HG03025 (cell line): ENCODE measurements around the gene GMPR.
"Not testable (repeated sequence)": the region's sequence is repeated elsewhere in the genome, so short reads cannot be mapped to it uniquely, and the experiment has no call there.

ENCODE experiments used
- ATAC-seq: cut with Tn5 transposase; IDR thresholded peaks from one replicate; pipeline ENCODE4 v1.9.1; 2021; ENCODE audit warnings: mild to moderate bottlenecking, moderate library complexity; ENCODE audit not compliant: unreplicated experiment, low FRiP score

Gene GMPR

DNA sequence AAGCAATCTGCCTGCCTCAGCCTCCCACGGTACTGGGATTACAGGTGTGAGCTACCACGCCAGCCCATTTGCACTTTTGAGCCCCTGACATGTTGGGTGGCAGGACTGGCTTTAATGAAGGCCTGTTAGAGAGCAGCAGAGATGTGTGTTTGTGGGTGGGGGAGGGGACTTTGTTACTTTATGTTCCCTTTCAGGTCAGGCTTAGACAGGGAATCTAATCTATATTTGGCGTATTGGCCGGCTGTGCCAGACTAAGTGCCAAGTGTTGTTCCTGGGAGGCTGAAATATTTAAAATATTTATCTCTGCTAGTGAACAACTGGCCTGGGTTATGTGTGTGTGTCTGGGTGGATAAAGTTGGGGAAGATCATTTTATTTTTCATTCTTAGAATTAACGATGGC lies 6.1 kb downstream of the GMPR start:
- ATAC-seq, result no peak

DNA sequence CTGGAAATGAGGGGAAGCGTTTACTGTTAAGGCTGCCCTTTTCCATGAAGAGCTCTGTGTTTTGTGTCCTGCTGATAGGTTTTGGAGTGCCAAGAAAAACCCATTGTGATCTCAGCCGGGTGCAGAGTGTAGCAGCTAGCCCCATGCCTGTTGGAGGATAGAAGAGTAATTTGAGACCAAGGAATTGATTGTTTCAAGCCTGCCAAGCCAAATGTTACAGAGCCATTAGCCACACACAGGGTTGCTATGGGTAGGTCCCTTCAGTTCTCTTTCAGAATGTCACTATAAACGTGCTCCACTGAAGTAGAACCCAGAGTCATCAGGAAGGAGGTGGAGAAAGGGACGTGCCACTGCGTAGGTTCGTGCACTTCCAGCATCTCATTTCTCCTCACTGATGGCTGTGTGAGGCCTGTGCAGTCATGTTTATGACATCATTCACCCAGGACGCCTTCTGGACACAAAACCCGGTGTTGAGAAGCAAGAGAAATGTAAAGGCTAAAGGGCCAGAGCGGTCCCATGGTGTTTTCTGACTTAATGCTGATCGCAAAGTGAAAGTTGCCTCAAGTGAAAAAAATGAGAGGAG lies 6.6 kb downstream of the GMPR start:
- no peak for ATAC-seq

- no peak for ATAC-seq
These were observed 10.0 kb downstream of the GMPR start for GRCh38 chr6:16248271-16248853.

DNA sequence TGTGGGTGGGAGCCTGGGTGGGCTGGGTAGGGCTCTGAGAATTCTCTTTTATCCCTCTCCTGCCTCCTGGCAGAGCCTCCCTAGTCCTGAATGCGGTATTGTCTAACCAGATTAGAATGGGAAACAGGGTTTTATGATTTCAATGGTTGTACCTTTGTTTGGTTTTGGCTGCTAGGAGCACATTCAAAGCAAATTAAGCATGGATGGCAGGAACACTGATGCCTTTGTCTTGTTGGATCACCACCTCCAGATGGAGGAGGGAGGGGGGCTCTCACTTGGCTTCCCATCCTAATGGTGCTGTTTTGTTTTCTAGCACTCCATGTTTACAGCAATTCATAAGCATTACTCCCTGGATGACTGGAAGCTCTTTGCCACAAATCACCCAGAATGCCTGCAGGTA lies 11.6 kb downstream of the GMPR start:
- ATAC-seq, result no peak

GRCh38 chr6:16251706-16252105 lies 13.3 kb downstream of the GMPR start:
- no peak for ATAC-seq

DNA sequence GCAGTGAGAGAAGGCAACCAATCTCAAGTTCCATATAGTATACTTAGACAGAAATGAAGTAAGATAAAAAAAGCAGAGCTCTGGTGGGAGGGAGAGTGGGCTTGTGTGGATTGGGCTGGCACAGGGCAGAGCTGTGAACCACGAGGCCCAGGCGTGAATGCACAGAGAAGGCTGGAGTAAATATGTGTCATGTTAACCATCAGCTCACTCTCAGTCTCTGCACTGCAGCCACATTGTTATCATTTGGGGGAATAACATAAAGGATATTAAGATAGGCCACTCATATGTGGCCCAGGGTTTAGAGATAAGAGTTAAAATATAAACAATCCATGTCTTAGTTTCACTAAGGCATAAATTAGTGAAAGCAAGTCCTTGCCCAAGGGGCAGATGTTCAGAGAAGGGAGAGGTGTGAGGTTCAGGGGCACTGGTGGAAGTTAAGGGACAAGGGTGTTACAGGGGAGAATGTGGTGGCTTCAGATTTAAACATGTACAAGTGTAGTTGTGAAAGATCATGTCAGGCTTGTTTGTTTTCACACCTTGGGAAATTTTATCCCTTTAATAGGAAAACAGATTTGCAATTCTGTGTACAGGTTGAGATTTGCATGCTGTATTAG lies 14.4 kb downstream of the GMPR start:
- no peak for ATAC-seq

GRCh38 chr6:16253399-16254144 lies 15.2 kb downstream of the GMPR start:
- no peak for ATAC-seq

DNA sequence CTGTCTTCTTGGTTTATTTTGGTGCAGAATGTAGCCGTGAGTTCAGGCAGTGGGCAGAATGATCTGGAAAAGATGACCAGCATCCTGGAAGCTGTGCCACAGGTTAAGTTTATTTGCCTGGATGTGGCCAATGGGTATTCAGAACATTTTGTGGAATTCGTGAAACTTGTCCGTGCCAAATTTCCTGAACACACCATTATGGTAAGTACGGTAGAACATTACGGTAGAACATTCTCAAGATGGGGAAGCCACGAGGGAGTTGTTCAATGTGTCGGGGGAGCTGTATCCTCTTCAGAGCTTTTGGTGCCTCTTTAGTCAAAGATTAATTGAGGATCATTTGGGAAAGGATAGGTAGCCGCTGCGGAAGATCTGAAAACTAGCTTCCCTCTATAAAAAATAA lies 16.1 kb downstream of the GMPR start:
- ATAC-seq, result no peak

- no peak for ATAC-seq
These were observed 18.4 kb downstream of the GMPR start for GRCh38 chr6:16256781-16257180.

- ATAC-seq, result no peak
These were observed 19.8 kb downstream of the GMPR start for GRCh38 chr6:16257999-16258708.

GRCh38 chr6:16258709-16259075 lies 20.3 kb downstream of the GMPR start:
- ATAC-seq, result no peak

- not testable (repeated sequence) for ATAC-seq
These were observed 21.2 kb downstream of the GMPR start for GRCh38 chr6:16259604-16260003.

DNA sequence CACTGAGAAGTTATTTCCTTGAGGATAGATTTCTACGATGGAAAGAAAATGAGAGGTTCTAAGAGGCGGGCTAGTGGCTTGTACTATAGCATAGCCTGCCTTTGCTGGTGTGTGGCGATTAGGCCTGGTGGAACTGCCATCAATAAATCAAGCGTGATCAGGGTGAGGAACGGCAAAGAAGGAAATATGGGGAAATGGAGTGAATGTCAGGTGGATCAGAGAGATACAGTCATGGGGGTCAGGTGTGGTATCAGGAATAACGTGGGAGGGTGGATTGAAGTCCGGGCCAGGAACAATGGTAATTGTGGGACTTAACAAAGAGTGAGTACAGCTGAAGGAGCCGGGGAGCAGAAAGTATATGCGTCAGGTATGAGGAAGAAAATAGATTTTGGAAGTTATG lies 22.2 kb downstream of the GMPR start:
- not testable (repeated sequence) for ATAC-seq

DNA sequence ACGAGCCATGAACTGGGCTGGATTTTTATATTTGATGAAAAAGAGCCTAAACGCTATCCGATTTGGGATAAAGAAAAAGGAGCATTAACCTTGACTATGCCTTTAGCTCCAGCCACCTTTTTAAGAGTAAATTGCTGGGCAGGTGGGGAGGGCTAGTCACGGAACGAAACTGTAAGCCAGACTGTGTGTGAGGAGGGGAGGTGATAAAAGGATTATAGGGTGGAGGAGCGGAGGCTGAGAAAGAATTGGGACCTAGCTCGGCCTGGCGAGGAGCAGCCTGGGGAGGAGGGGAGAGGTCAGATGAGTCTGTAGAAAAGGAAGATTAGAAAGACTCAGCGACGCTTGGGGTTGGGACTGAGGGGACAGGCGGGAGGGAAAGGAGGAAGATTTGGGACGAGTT lies 24.4 kb downstream of the GMPR start:
- not testable (repeated sequence) for ATAC-seq

GRCh38 chr6:16263464-16264099 lies 25.2 kb downstream of the GMPR start:
- not testable (repeated sequence) for ATAC-seq

DNA sequence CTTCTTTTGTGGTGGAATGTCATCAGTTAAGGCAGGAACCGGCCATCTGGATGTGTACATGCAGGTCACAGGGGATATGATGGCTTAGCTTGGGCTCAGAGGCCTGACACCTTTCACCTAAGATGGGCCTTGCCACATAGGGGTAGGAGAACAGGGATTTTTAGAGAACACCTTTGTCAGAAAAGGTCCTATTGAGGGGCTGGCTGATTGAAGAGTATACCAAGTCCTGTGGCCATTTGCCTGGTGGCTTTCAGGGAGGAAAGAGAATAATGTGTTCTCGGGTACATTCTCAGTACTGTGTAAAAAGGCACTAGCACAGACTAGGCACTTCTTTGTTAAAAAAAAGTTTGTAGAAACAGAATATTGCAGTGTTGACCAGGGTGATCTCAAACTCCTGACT lies 26.4 kb downstream of the GMPR start:
- ATAC-seq, result no peak

DNA sequence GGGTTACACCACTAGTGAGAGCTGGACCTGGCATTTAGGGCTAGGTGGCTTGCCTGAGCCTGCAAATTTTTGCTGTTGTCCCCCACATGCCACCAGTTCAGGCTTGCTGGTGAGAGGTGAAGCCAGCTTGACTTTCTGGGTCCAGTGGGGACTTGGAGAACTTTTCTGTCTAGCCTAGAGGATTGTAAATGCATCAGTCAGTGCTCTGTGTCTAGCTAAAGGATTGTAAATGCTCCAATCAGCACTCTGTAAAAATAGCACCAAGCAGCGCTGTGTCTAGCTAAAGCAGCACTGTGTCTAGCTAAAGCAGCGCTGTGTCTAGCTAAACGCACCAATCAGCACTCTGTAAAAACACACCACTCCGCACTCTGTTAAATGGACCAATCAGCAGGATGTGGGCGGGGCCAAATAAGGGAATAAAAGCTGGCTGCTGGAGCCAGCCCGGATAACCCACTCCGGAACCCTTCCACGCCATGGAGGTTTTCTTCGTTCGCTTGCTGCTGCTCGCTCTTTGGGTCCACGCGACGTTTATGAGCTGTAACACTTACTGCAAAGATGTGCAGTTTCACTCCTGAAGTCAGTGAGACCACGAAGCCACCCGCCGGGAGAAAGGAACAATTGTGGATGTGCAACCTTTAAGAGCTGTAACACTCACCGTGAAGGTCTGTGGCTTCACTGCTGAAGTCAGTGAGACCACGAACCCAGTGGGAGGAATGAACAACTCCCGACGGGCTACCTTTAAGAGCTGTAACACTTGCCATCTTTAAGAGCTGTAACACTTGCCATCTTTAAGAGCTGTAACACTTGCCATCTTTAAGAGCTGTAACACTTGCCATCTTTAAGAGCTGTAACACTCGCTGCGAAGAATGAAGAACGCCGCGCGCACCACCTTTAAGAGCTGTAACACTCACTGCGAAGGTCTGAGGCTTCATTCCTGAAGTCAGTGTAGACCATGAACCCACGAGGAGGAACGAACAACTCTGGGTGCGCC lies 27.3 kb downstream of the GMPR start:
- ATAC-seq, result no peak

DNA sequence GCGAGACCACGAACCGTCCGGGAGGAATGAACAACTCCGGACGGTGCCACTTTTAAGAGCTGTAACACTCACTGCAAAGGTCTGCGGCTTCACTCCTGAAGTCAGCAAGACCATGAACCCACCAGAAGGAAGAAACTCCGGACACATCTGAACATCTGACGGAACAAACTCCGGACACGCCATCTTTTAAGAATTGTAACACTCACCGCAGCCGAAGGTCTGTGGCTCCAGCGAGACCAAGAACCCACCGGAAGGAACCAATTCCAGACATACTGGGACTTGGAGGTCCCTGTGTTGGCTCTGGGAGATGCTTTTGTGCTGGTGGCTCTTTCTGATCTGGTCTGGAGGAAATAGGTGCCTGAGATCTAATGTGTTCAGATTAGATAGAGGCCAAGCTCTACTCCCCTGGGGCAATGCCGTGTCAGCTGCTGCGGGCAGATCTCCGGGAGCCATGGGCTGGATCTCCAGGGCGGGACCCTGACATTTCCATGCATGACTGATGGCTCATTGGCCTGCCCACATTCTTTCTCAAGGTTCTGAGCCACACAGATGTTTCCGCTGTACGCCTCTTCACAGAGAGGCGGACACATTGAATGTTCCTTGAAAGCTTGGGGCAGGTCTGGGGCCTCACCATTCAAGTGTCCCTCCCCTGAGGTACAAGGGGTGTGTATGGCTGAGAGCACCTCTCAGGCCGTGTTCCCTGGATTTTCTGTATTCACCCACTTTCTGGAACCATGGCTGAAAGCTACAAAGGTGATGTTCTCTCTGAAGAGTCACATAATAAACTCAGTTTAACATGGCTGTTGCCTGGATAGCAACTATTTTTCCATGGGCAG lies 29.3 kb downstream of the GMPR start:
- no peak for ATAC-seq
